NCI-H1105 treated with DMSO at 0.1 percent for 48 hours (cell line): ENCODE measurements around the gene MFAP3L.

Source experiments
- DNase-seq: peaks from one replicate; lab custom pipeline; 2025; lab: John Stamatoyannopoulos, UW

MFAP3L gene

GRCh38 chr4:169941141-169941540, 85.1 kb downstream of the MFAP3L start:
- no peak for DNase-seq

DNA sequence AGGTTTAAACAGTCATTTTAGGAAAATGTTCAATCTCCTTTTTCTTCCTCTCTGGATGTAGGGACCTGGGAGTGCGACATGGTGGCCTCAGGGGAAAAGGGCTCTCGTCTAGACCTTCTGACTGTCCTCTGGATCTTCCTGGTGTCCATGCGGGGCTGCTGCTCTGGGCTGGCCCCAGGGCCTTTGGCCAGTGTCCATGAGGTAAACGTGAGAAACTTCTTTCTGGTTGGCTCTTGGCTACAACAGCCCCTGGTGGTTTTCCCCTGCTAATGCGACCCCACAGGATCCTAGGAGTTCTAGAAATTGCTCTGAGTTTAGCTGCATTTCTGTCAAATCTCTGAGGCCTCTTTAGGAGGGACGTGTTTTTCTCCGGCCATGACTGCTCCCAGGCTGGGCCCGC, 85.7 kb downstream of the MFAP3L start:
- DNase-seq = no peak
